HG03175 (cell line): ENCODE results near the gene C19orf12.
"Not testable (repeated sequence)": the region's sequence is repeated elsewhere in the genome, so short reads cannot be mapped to it uniquely, and the experiment has no call there.

Experiments
- ATAC-seq: cut with Tn5 transposase; IDR thresholded peaks from one replicate; pipeline ENCODE4 v1.9.1; 2021; ENCODE audit warnings: mild to moderate bottlenecking, moderate library complexity; ENCODE audit not compliant: unreplicated experiment

C19orf12 gene

DNA sequence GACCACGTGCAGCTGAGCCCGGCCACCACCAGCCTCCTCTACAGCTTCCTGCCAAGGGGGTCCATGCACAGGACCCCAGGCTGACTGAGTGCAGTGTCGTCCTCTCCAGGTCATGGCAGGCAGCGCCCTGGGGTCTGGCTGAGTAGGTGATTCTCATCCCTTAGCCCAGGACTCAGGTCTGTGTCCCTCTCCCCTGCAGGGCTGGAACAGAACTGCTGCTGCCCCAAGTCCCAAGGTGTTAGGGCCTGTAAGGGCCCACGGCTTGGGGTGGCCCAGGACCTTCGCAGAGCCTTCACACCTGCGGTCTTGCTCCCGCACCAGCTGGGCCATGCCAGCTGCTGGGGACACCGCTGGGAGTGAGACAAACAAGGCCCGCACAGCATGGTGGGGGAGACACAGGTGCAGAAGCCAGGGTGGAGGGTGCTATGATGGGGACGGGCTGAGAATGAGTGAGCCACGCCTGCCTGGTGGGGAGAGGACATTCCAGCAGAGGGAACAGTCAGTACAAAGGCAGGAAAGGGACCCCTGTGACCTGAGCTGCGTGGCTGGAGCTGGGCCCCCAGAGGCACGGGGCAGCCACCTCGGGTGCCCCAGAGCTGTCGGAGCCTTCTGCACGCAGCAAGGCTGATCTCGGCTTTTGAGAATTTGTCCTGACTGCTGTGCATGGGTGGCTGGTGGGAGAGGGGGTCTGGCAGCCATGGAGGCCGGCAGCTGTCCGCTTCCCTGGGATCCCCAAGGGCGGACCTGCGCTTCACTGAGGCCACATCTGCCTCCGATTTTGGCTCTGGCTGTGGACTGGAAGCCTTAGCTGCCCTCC is 37.9 kb downstream of the C19orf12 start:
- no peak for ATAC-seq

DNA sequence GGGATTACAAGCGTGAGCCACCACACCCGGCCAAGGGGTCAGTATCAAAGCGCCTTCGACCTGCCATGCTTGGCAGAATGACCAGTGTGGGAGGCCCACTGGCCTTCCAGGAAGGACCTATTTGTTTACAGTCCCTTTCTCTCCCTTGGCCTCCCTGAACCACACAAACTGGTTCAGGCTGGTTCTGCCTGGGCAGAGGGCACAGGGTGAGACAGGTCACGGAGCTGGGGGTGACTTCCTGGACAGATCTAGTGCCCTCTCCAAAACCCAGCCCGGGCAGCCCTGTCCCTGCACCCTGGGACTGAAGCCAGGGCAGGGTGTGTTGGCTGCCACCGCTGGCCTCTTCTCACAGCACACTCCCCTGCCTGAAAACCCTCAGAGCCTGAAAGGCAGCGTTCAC is 38.5 kb downstream of the C19orf12 start:
- no peak for ATAC-seq

DNA sequence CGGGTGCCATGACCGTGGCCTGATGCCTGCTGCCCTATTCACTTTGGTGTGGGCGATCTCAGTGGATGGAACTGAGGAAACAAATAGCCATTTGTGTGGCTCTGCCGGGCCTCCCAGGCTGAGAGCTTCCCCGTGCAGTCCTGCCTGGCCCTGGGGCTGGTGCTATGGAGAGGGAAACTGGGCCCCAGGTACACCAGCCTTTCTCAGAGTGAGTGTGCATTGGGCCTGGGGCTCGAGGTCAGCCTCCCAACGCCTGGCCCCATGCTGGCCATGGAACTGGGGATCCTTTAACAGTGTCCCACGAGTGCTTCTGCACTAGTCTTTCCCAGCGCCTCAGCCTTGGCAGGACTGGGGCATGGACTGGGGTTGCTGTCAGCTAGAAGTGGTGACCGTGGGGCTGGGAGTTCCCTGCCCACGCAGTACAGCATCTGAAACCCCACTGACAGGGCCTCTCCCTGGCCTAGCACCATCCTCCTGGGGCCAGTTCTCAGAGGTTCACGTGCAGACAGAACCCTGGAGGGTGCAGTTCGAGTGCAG is 39.3 kb downstream of the C19orf12 start:
- ATAC-seq = no peak

GRCh38 chr19:29675120-29675649 is 39.9 kb downstream of the C19orf12 start:
- no peak for ATAC-seq

GRCh38 chr19:29674374-29675119 is 40.5 kb downstream of the C19orf12 start:
- ATAC-seq = no peak

DNA sequence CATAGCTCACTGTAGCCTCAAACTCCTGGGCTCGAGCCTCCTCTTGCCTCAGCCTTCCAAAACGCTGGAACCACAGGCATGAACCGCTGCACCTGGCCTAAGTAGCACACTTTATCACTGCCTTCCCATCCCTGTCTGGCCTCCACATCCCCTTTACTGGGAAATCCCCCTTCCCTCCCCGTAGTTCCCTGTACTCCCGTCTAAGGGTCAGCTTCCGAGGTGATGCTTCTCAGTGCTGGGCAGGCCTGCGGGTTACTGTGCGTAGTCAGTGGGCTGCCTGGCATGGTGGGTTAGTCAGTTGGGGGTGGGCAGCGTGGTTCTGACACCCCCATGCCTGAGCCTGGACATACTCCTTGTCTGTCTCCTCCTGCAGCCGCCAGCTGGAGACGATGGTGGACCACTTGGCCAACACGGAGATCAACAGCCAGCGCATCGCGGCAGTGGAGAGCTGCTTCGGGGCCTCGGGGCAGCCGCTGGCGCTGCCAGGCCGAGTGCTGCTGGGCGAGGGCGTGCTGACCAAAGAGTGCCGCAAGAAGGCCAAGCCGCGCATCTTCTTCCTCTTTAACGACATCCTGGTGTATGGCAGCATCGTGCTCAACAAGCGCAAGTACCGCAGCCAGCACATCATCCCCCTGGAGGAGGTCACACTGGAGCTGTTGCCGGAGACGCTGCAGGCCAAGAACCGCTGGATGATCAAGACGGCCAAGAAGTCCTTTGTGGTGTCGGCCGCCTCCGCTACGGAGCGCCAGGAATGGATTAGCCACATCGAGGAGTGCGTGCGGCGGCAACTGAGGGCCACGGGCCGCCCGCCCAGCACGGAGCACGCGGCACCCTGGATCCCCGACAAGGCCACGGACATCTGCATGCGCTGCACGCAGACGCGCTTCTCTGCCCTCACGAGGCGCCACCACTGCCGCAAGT is 41.4 kb downstream of the C19orf12 start:
- ATAC-seq = no peak

DNA sequence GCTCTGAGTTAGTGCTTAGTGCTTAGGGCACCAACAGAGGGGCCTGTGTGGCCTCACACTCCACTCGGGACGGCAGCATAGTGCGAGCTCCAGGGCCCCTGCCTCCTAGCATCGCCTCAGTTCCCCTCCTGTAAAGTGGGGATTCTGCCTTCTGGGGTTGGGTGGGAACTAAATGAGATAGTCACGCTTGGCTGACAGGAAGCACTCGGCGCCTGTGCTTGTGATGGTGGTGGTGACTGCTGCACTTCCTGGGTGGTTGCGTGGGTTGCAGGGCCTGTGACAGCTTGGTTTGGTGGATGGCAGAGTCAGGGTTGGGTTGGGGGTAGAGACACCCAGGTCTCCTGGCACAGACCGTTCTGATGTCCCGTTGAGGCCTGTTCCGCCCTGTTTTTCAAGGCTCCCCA is 42.1 kb downstream of the C19orf12 start:
- ATAC-seq = peak; percentile 39

GRCh38 chr19:29672319-29672932 is 42.6 kb downstream of the C19orf12 start:
- no peak for ATAC-seq

GRCh38 chr19:29671393-29672160 is 43.5 kb downstream of the C19orf12 start:
- ATAC-seq = peak; percentile 87

DNA sequence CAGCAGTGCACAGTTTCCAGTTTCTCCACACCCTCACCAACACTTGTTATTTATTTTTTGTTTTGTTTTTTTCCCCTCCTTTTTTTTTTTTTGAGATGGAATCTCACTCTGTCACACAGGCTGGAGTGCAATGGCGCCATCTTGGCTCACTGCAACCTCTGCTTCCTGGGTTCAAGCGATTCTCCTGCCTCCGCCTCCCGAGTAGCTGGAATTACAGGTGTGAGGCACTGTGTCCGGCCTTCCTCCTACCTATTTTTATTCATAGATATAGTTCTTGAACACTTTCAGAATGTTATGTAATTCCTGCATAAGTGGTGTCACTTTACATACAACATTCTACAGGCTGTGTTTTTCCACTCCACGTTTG is 44.1 kb downstream of the C19orf12 start:
- ATAC-seq = not testable (repeated sequence)

GRCh38 chr19:29670255-29670654 is 44.8 kb downstream of the C19orf12 start:
- ATAC-seq = no peak

DNA sequence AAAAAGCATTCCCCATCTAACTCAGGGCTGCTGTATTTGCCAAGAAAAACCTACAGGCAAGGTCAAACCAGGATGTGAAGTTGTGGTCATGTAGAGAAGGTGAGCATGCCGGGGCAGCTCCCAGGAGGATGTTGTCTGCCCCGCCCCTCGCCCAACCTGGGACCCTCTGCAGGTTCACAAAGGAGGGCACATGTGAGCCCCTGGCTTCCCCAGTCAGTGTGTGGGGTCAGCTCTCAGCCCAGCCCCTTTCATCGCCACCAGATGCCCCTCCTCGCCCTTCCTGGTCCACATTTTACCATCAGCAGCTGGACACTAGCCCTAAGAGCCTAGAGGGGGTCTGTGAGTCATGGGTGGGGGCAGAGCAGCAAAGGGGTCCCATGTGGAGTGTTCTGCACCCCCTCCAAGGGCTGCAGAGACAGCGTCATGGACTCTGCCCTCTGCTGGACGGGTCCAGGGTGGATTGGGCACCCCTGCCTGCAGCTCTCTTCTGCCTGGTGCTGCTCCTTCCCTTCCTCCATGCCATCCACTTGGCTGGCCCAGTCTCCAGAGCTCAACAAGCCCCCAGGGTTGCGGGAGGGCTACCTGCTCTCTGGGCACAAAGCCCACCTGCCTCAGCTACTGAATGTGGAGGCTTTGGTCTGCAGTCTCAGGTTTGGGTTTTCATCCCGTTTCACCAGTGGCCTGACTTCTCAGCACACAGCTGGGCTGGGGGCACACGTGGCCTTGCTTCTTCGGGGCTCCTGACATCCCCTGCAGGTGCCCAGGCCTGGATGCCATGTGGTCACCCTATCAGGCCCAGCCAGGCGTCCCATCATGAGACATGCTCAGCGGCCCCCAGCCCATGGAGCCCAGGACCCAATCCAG is 46.1 kb downstream of the C19orf12 start:
- ATAC-seq = no peak

GRCh38 chr19:29667901-29668341 is 47.1 kb downstream of the C19orf12 start:
- ATAC-seq = no peak

- ATAC-seq = no peak
These were observed 47.7 kb downstream of the C19orf12 start for GRCh38 chr19:29667387-29667783.

DNA sequence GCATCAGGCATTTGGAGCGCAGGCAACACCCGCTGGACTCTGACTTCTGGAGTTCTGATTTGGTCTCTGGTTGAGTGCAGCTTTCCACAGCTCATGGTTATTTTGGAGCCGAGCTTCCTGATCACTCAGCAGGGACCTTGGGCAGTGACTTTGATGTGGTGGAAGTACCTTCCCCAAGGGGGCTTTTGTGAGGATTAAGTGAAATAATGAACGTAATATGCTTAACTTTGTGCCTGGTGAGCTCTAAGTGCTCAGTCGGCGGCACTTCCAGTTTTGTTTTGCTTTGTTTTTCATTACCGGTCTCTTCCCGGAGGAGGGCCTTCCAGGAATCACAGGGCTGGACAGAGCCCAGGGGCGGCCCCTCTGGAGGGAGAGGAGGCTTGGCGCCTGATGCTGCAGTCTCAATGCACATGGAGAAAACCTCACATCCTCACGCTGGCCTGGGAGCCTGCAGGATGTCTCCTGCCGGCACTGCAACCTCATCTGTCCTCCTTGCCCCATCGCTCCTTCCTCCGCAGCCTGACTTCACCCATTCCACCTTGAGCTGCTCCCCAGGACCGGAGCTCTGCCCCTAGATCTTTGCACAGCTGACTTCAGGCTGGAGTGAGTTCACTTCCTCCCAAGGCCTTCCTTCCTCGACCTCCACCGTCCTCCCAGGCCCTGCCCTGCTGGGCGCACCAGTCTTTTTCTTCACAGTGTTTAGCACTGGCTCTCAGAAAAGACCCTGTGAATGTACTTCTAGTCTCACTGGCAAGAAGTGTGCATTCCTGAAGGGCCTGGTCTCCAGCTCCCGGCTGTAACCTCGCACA is 48.3 kb downstream of the C19orf12 start:
- ATAC-seq = no peak

DNA sequence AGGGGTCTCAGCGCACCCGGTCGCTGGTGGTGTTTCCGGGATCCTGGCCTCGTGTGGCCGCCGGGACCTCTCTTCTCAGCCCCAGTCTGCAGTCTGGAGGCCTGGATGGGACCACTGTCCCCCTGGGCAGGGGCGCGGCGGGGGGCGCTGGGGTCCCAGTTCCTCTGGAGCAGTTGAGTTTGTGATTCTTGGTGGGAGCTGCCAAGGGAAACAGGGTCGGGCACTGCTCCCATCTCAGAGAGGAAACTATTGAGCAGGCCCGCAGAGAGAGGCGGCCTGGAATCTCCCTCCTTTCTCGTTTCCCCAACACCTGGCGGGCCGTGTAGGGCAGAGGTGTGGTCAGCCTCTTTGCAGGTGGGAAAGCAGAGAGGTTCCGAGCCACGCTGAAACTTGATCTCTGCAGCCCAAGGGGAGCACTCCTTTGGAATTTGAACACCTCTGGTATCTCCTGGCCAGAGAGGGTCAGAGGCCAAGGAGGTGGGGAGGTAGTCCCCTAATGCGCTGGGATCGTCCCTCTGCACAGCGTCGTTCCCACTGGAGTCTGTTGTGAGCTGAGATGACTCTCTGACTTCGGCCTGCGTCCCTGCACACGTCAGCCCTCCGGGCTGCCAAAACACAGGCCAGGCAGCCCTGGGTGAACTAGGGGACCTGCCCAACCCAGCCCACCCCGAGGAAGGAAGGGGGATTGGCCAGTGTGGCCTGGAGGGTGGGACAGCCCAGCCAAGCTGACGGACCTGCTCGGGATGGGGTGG is 49.1 kb downstream of the C19orf12 start:
- ATAC-seq = peak; percentile 8
